ENCODE data around the gene C1orf21. TPM values are rescaled to one million over a fixed set of nuclear protein-coding genes. Genes with fewer than 3 reads are reported as not detected.

Gene C1orf21
- total and polyA plus RNA-seq, 8 donors: 37.0 to 75.3 (median 47.3) TPM

DNA sequence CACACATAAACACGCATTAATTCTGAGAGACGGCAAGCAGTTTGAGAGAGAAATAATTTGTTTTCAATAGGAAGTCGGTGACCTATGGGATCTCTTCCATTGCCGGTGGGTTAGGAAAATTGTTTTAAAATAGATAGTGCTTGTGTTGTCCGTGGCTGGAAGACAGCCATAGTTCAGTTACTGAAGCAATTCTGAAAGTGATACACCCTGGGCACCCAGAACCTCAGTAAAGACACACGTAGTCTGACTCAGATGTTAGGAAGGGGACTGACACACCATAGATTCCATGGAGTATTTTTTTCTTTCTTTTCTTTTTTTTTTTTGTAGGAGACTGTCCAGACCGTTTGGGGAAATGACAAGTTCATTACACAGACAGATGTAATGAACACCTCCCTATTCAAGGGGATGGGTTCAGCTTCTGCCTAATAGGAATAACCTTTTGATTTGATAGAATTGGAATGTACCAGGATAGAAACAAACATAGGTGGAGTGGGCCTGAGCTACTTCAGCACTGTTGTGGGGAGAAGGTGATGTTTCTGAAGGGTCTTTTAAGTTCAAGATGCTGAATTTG lies 1.6 kb downstream of the C1orf21 start:
- intact Hi-C loops (cut with DNase I): no loop called here
- peaks cover 0 to 33% of the 10 kb centered on the region in 2 donors for H3K27me3 ChIP-seq
- TF ChIP-seq, protein P1, sequence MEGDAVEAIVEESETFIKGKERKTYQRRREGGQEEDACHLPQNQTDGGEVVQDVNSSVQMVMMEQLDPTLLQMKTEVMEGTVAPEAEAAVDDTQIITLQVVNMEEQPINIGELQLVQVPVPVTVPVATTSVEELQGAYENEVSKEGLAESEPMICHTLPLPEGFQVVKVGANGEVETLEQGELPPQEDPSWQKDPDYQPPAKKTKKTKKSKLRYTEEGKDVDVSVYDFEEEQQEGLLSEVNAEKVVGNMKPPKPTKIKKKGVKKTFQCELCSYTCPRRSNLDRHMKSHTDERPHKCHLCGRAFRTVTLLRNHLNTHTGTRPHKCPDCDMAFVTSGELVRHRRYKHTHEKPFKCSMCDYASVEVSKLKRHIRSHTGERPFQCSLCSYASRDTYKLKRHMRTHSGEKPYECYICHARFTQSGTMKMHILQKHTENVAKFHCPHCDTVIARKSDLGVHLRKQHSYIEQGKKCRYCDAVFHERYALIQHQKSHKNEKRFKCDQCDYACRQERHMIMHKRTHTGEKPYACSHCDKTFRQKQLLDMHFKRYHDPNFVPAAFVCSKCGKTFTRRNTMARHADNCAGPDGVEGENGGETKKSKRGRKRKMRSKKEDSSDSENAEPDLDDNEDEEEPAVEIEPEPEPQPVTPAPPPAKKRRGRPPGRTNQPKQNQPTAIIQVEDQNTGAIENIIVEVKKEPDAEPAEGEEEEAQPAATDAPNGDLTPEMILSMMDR (IDR thresholded peaks at IDR 0.05): no peak
- no peaks in the 10 kb centered on the region for H3K36me3 ChIP-seq
- H3K9me3 ChIP-seq: no peaks in the 10 kb centered on the region
- no peak for DNase-seq
- H3K4me3 ChIP-seq: peak overlapping the region; percentile 78 to 86
- peak overlapping the region; percentile 71 to 85 for H3K27ac ChIP-seq
- peaks cover 4 to 41% of the 10 kb centered on the region in 2 donors for H3K4me1 ChIP-seq
- peak; percentile 9 for ATAC-seq

DNA sequence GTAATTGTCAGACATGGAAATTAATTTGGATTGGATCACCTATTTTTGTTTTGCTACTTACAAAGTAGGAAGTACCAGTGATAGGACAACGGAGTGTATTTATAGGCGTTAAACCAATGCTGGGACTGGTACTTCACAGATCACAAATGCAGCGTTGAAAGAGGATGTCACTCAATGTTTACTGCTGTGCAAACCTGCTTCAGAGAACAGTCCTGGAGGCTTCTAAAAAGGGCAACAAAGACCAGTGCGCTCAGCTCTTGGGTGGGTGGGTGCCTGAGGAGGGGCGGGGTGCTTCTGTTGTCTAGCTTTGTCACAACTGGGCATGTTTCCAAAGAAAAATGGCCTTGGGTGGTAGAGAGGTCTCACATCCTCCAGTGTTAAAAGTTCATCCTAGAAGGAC lies 2.1 kb downstream of the C1orf21 start:
- Histone ChIP-seq H3K27ac (peak overlapping the region in 1 of 2 donors; percentile 71), H3K36me3 (no peaks in the 10 kb centered on the region), H3K4me3 (peak overlapping the region in 1 of 2 donors; percentile 78), H3K27me3 (peaks cover 0 to 33% of the 10 kb centered on the region in 2 donors), H3K9me3 (no peaks in the 10 kb centered on the region), H3K4me1 (peaks cover 4 to 41% of the 10 kb centered on the region in 2 donors)
- ATAC-seq: no peak
- DNase-seq: no peak
- intact Hi-C loops (cut with DNase I): no loop called here
- TF ChIP-seq, protein P1 (IDR thresholded peaks at IDR 0.05): no peak

DNA sequence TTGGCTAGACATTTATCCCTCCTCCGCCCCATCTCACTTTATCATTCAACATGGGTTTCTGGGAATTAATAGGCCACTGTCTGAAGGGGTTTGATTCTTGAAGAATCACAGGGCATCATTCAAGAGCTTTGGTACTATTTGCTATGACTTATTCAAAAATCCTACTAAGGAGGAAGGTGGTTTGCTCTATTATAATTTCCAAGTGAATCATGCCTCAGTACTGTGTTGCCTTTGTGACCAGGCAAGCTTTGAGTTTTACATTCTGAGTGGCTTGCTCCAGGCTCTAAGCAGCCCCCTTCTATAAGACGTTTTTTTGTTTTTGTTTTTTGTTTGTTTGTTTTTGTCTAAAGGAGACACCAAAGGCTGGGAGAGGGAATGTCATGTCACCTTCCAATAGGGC lies 2.6 kb downstream of the C1orf21 start:
- ATAC-seq (no peak), DNase-seq (no peak)
- Histone ChIP-seq H3K27me3 (peaks cover 0 to 33% of the 10 kb centered on the region in 2 donors), H3K36me3 (no peaks in the 10 kb centered on the region), H3K4me3 (peak overlapping the region in 1 of 2 donors; percentile 78), H3K27ac (no peak overlapping the region), H3K4me1 (peaks cover 8 to 41% of the 10 kb centered on the region in 2 donors), H3K9me3 (no peaks in the 10 kb centered on the region)
- TF ChIP-seq, protein P1 (IDR thresholded peaks at IDR 0.05): no peak
- intact Hi-C loops (cut with DNase I): no loop called here

DNA sequence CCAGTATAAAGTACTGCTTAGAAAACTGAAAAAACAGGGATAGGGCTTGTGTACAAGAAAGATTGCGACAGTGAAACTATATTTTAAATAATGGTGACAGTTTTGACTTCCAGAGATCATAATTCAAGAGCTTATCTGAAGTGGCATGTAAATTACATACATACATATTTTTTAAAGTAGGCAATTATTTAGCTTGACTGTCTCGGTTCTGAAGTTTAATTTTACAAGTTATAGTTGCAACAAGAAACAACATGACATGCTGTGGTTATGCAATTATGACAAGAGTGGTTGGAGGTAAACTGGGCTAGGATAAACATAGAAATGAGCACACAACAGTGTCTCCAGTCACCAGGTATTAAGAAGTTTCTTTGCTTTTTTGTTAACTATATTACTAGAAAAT lies 4.1 kb downstream of the C1orf21 start:
- Histone ChIP-seq H3K4me3 (no peak overlapping the region), H3K9me3 (no peaks in the 10 kb centered on the region), H3K27me3 (peaks cover 0 to 26% of the 10 kb centered on the region in 2 donors), H3K27ac (peak overlapping the region in 1 of 2 donors; percentile 7), H3K4me1 (peaks cover 6 to 40% of the 10 kb centered on the region in 2 donors), H3K36me3 (no peaks in the 10 kb centered on the region)
- DNase-seq (no peak), ATAC-seq (no peak)
- intact Hi-C loops (cut with DNase I): no loop called here
- TF ChIP-seq, protein P1 (IDR thresholded peaks at IDR 0.05): no peak

DNA sequence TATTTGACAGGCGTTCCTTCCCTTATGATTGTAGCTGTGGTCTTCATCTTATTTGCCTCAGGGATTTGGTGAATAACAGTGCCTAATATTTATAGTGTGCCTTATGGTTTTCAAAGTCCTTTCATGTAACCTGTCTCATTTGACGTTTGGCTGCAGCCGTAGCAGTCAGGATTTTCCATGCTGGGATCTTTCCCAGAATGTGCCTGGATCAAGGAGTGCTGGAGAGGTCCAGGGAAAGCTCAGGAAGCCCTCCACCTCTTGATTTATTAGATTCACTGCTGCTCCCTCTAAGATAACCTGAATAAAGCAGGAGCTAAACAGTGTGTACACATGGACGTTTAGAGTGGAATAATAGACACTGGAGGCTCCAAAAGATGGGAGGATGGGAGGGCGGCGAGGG lies 5.2 kb downstream of the C1orf21 start:
- Histone ChIP-seq H3K4me3 (no peak overlapping the region), H3K36me3 (no peaks in the 10 kb centered on the region), H3K27ac (no peak overlapping the region), H3K9me3 (no peaks in the 10 kb centered on the region), H3K4me1 (peaks cover 3 to 34% of the 10 kb centered on the region in 2 donors), H3K27me3 (peaks cover 0 to 17% of the 10 kb centered on the region in 2 donors)
- TF ChIP-seq, protein P1 (IDR thresholded peaks at IDR 0.05): no peak
- ATAC-seq: no peak
- DNase-seq: no peak
- intact Hi-C loops (cut with DNase I): no loop called here

Measured in left lung (tissue), 10 donors.